HG02840 (cell line): ENCODE results near the gene HSD17B2.

Experiments used
- ATAC-seq: cut with Tn5 transposase; IDR thresholded peaks from one replicate; pipeline ENCODE4 v1.9.1; 2021; ENCODE audit warnings: mild to moderate bottlenecking, moderate library complexity, moderate number of reproducible peaks; ENCODE audit not compliant: unreplicated experiment, low FRiP score

HSD17B2 gene

GRCh38 chr16:82017911-82018568 lies 17.0 kb upstream of the HSD17B2 start:
- no peak for ATAC-seq

- ATAC-seq, result no peak
Observed at GRCh38 chr16:82019535-82019934, 15.5 kb upstream of the HSD17B2 start.

DNA sequence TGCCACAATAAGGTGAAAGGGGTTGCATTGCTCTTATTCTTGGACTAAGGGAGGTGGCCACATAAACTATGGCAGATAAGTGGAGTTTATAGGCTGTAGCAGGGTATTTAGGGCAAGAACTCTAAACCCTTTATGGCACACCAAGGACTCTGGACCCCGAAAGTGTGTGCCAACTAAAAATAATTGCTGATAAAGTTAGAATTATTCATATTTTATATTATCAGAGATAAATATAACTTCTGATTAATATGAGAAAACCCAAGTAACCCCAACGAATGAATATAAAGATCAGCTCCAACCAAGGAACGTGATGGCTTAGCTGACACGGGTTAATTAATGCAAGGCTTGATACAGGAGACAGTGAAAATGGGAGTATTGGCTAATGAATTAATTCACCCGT lies 15.0 kb upstream of the HSD17B2 start:
- ATAC-seq, result no peak

DNA sequence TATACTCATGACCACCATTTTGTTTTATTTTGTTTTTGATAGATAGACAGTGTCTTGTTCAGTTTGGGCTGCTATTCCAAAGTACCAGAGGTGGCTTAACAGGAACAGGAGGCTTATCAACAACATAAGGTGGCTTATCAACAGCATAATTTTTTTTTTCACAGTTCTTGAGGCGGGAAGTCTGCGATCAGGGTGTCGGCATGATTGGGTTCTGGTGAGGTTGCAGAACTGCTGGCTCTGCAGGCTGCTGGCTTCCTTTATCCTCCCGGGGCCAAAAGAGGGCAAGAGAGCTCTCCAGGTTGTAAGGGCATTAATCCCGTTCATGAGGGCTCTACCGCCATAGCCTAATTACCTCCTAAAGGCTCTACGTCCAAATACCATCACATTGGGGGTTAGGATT lies 11.8 kb upstream of the HSD17B2 start:
- no peak for ATAC-seq

GRCh38 chr16:82024316-82024715 lies 10.7 kb upstream of the HSD17B2 start:
- no peak for ATAC-seq

DNA sequence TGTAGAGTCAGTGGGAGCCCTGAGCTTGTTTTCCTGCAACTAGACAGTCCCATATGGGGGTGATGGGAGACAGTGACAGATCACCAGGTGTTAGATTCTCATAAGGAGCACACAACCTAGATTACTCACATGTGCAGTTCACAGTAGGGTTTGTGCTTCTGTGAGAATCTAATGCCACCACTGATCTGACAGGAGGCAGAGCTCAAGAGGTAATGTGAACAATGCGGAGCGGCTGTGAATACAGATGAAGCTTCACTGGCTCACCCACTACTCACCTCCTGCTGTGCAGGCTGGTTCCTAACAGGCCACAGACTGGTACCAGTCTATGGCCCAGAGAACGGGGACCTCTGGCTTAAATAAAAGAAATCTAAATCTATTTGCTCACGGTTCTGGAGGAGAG lies 10.2 kb upstream of the HSD17B2 start:
- no peak for ATAC-seq

GRCh38 chr16:82027629-82028064 lies 7.4 kb upstream of the HSD17B2 start:
- ATAC-seq, result no peak

GRCh38 chr16:82031116-82032084 lies 3.7 kb upstream of the HSD17B2 start:
- ATAC-seq, result no peak

- ATAC-seq, result no peak
Observed at GRCh38 chr16:82033006-82033405, 2.0 kb upstream of the HSD17B2 start.

DNA sequence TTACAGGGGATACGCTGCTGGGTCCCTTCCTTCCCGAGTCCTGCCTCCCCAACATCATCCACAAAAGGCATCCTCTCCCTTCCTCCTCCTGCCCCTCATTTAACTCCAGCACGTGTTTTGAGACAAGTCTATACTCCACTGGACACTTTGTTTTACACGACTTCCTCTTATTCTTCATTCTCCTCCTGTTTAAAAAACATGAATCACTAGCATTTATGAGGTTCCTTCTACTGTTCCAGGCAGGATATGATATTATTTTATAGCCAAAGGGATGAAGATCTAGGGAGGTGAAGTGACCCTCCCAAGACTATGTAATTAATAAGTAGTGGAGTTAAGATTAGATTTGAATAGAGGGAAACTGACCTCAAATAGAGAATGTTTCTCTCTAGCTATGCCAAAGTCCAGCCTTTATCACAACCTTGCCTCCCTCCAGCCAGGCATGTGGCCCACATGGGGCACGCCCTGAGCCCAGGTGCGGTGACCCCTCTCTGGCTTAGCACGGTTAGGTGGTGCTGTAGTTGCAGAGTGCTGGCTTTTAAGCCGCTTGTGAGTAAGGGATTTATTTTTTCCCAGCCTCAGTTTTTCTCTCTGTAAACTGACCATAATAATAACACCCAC lies 1.3 kb upstream of the HSD17B2 start:
- no peak for ATAC-seq

DNA sequence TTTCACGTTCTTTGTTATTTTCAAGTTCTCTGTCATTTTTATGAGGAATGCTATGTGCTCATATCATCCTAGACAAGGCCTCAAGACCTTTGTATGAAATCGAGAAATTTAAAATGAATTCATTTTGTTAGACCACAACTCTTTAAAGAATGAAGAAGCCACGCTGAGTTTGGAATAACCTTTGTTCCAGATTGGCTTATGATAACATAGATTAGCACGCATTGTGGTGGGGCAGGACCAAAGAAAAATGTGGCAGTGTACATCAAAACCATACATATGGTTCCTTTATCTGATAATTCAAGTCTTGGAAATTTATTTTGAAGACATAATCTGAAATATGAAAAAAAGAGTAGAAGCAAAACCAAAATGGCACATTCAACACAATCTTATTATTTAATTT lies 2.2 kb downstream of the HSD17B2 start:
- ATAC-seq, result no peak

DNA sequence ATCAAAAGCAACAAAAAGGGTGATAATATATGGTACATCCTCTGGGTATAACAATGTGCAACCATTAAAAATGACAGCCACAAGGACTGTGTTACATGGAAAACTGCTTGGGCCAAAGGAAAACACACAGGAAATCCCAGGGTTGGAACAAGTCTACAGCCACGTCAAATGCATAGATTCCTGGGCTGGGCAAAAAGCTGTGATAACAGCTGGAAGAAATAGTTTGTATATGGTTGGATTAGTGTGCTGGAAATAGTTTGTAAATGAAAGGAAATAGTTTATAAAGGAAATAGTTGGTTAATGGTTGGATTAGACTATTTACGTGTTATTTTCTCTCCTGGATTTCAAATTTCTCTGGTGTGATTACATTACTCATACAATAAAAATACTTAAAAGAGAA lies 2.6 kb downstream of the HSD17B2 start:
- ATAC-seq, result no peak

- ATAC-seq, result no peak
Observed at GRCh38 chr16:82040296-82040695, 5.2 kb downstream of the HSD17B2 start.

GRCh38 chr16:82041542-82041941 lies 6.5 kb downstream of the HSD17B2 start:
- no peak for ATAC-seq

- ATAC-seq, result no peak
Observed at GRCh38 chr16:82042144-82042543, 7.1 kb downstream of the HSD17B2 start.

DNA sequence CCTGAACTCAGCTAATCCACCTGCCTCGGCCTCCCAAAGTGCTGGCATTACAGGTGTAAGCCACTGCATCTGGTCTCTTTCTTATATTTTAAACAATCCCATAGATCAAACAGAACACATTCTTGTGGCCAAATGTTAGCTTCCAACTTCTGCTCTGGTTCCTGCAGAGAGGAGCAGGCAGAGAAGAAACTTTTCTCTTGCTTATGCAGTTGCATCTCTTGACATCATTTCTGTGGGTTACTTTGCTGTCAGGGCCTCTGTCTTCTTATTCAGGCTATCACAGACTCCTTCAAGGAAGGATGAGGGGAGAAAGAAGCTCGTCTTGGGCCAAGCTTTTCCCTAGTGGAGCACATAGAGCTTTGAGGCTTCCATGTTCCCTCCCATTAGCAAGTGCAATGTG lies 7.8 kb downstream of the HSD17B2 start:
- no peak for ATAC-seq

GRCh38 chr16:82043680-82044584 lies 8.9 kb downstream of the HSD17B2 start:
- no peak for ATAC-seq

DNA sequence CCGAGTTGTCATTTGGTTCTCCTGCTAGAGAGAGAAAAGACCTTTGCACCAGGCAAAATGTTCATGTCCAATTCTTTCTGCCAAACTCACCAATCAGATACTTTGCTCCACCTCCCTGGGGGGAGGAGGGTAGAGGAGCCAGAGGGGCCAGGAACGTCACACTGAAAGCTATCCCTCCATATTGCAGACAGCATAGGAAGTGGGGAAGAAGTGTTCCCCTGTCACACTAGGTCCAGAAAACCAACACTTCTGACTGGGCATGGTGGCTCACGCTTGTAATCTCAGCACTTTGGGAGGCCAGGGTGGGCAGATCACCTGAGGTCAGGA lies 9.5 kb downstream of the HSD17B2 start:
- no peak for ATAC-seq

- ATAC-seq, result no peak
Observed at GRCh38 chr16:82045465-82045864, 10.4 kb downstream of the HSD17B2 start.

DNA sequence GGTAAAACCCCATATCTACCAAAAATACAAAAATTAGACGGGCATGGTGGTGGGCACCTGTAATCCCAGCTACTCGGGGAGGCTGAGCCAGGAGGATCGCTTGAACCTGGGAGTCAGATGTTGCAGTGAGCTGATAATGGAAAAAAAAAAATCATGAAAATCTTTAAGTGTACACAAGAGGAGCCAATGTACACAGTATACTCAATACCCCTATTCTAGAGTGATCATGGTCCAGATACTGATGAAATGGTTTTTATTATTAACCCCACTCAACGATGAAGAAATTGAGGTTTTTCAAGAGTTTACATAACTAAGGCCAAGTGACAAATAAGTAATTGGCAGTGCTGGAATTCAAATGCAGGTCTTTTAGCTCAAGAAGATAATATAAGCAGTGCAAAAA lies 11.5 kb downstream of the HSD17B2 start:
- no peak for ATAC-seq
